HG03469 (cell line): ENCODE measurements around the gene CDH4.

Experiments used
- ATAC-seq: cut with Tn5 transposase; IDR thresholded peaks from one replicate; pipeline ENCODE4 v1.9.1; 2021; ENCODE audit warnings: mild to moderate bottlenecking, moderate library complexity, moderate number of reproducible peaks; ENCODE audit not compliant: unreplicated experiment

Gene CDH4

GRCh38 chr20:61816606-61817460, 564.8 kb downstream of the CDH4 start:
- no peak for ATAC-seq

- ATAC-seq, result no peak
Observed at GRCh38 chr20:61817575-61817974, 565.5 kb downstream of the CDH4 start.

GRCh38 chr20:61818746-61819573, 566.9 kb downstream of the CDH4 start:
- no peak for ATAC-seq

- no peak for ATAC-seq
Observed at GRCh38 chr20:61819574-61819846, 567.4 kb downstream of the CDH4 start.

- ATAC-seq, result no peak
Observed at GRCh38 chr20:61819921-61820825, 568.1 kb downstream of the CDH4 start.

- ATAC-seq, result no peak
Observed at GRCh38 chr20:61821735-61822134, 569.7 kb downstream of the CDH4 start.

- ATAC-seq, result no peak
Observed at GRCh38 chr20:61822396-61822795, 570.3 kb downstream of the CDH4 start.

- ATAC-seq, result no peak
Observed at GRCh38 chr20:61823242-61823641, 571.2 kb downstream of the CDH4 start.

GRCh38 chr20:61828891-61829290, 576.8 kb downstream of the CDH4 start:
- ATAC-seq, result no peak

GRCh38 chr20:61829526-61829925, 577.5 kb downstream of the CDH4 start:
- ATAC-seq, result no peak

- ATAC-seq, result no peak
Observed at GRCh38 chr20:61830241-61830930, 578.3 kb downstream of the CDH4 start.

- ATAC-seq, result no peak
Observed at GRCh38 chr20:61830991-61831390, 578.9 kb downstream of the CDH4 start.

GRCh38 chr20:61832181-61832580, 580.1 kb downstream of the CDH4 start:
- ATAC-seq, result no peak

- no peak for ATAC-seq
Observed at GRCh38 chr20:61833807-61834610, 581.9 kb downstream of the CDH4 start.

GRCh38 chr20:61835301-61835700, 583.2 kb downstream of the CDH4 start:
- no peak for ATAC-seq

GRCh38 chr20:61835791-61836350, 583.8 kb downstream of the CDH4 start:
- ATAC-seq, result no peak

GRCh38 chr20:61837200-61837599, 585.1 kb downstream of the CDH4 start:
- no peak for ATAC-seq

- ATAC-seq, result no peak
Observed at GRCh38 chr20:61839223-61839911, 587.3 kb downstream of the CDH4 start.
